ENCODE measurements around the gene PPP2R5D. TPM values are rescaled to one million over a fixed set of nuclear protein-coding genes. Genes with fewer than 3 reads are reported as not detected.

PPP2R5D gene
- total and polyA plus RNA-seq, 9 of the 15 experiments (the other 6 are each of a cell fraction or from before 2014, with no cell fraction given), result 1.3 to 96.1 (median 38.4) TPM

DNA sequence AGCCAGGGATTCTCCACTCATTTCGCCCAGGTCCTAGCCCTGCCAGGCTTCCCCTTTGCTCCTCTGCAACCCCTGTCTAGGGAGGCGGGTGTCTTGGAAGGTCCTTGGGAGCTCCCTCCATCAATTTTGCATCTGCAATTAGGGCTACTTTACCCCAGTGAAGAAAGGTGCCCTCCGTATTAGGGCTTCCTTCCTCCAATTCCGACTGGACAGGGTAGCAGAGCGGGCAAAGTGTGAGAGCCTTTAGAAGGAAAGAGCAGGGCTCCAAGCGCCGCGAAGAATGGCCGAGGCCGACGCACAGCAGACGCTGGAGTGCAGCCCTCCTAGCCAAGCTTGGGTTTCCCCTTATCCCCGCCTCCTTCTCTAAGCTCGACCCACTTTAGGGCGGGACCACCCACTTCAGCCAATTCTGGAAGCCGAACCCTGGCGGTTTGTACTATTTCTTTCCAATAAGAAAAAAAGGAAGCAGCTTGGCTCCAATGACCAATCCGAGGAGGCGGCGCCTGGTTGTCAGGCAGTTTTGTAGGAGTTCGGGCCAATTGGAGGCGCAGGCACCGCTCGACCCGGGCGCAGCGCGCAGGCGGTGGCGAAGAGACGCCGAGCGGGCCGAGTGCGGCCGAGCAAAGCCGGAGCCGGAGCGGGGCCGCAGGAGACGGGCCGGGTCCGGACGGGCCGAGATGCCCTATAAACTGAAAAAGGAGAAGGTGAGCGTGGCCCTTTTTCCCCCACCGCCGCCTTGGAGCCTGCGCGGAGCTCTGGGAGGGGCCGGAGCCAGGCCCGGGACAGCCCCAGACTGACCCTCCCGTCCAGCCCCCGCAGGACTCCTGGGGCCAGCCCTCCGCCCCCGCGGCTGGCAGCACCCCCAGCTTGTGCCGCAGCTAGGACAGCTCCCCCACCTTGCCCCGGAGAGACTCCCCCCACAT is at the start of gene PPP2R5D (continued):
- TF ChIP-seq, protein P1, sequence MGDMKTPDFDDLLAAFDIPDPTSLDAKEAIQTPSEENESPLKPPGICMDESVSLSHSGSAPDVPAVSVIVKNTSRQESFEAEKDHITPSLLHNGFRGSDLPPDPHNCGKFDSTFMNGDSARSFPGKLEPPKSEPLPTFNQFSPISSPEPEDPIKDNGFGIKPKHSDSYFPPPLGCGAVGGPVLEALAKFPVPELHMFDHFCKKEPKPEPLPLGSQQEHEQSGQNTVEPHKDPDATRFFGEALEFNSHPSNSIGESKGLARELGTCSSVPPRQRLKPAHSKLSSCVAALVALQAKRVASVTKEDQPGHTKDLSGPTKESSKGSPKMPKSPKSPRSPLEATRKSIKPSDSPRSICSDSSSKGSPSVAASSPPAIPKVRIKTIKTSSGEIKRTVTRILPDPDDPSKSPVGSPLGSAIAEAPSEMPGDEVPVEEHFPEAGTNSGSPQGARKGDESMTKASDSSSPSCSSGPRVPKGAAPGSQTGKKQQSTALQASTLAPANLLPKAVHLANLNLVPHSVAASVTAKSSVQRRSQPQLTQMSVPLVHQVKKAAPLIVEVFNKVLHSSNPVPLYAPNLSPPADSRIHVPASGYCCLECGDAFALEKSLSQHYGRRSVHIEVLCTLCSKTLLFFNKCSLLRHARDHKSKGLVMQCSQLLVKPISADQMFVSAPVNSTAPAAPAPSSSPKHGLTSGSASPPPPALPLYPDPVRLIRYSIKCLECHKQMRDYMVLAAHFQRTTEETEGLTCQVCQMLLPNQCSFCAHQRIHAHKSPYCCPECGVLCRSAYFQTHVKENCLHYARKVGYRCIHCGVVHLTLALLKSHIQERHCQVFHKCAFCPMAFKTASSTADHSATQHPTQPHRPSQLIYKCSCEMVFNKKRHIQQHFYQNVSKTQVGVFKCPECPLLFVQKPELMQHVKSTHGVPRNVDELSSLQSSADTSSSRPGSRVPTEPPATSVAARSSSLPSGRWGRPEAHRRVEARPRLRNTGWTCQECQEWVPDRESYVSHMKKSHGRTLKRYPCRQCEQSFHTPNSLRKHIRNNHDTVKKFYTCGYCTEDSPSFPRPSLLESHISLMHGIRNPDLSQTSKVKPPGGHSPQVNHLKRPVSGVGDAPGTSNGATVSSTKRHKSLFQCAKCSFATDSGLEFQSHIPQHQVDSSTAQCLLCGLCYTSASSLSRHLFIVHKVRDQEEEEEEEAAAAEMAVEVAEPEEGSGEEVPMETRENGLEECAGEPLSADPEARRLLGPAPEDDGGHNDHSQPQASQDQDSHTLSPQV (IDR thresholded peaks at IDR 0.05), result no peak
- TF ChIP-seq, protein P2, sequence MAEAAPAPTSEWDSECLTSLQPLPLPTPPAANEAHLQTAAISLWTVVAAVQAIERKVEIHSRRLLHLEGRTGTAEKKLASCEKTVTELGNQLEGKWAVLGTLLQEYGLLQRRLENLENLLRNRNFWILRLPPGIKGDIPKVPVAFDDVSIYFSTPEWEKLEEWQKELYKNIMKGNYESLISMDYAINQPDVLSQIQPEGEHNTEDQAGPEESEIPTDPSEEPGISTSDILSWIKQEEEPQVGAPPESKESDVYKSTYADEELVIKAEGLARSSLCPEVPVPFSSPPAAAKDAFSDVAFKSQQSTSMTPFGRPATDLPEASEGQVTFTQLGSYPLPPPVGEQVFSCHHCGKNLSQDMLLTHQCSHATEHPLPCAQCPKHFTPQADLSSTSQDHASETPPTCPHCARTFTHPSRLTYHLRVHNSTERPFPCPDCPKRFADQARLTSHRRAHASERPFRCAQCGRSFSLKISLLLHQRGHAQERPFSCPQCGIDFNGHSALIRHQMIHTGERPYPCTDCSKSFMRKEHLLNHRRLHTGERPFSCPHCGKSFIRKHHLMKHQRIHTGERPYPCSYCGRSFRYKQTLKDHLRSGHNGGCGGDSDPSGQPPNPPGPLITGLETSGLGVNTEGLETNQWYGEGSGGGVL (CRISPR knock-in tag; IDR thresholded peaks at IDR 0.05), result no peak
- TF ChIP-seq HDGF (IDR thresholded peaks at IDR 0.05) (peak; percentile 51; the same call in 1 of the 2 replicates), PTBP1 (IDR thresholded peaks at IDR 0.05; ENCODE audit: low read depth, low read length) (0 out of 2 replicates have a peak, but pooled peaks have one; percentile 12), SUPT5H (IDR thresholded peaks at IDR 0.05) (peak; percentile 82), FOXK1 (CRISPR knock-in tag; IDR thresholded peaks at IDR 0.05; ENCODE audit: borderline replicate concordance) (no peak), PTRF (tag; IDR thresholded peaks at IDR 0.05) (no peak), ZNF76 (CRISPR knock-in tag; IDR thresholded peaks at IDR 0.05; ENCODE audit: borderline replicate concordance) (no peak), STAG1 (CRISPR knock-in tag; IDR thresholded peaks at IDR 0.05; ENCODE audit: borderline replicate concordance) (no peak), FUS (optimal IDR thresholded peaks at IDR 0.05; ENCODE audit: low read depth, low read length) (no peak), CHD2 (IDR thresholded peaks at IDR 0.05; ENCODE audit: low read depth, low read length) (no peak; the same call in 1 of the 2 replicates), FOXJ3 (CRISPR knock-in tag; IDR thresholded peaks at IDR 0.05) (no peak), ZNF77 (CRISPR knock-in tag; IDR thresholded peaks at IDR 0.05) (no peak), NFE2 (IDR thresholded peaks at IDR 0.05; ENCODE audit: low read depth) (no peak), PML (IDR thresholded peaks at IDR 0.05; ENCODE audit: low read length) (peak; percentile 73; the same call in 1 of the 2 replicates), SMARCA4 (IDR thresholded peaks at IDR 0.05) (no peak), GTF2A2 (tag; IDR thresholded peaks at IDR 0.05) (no peak), PRPF4 (IDR thresholded peaks at IDR 0.05; ENCODE audit: insufficient read depth, low read depth, low read length, poor library complexity, severe bottlenecking) (no peak), MYC (IDR thresholded peaks at IDR 0.05; ENCODE audit: low read depth, low read length) (no peak), MYC (CRISPR knock-in tag; IDR thresholded peaks at IDR 0.05; ENCODE audit: borderline replicate concordance, low read depth) (no peak), LCOR (CRISPR knock-in tag; IDR thresholded peaks at IDR 0.05) (peak; percentile 66; the same call in 1 of the 2 replicates), ZNF282 (CRISPR knock-in tag; IDR thresholded peaks at IDR 0.05) (no peak), RBM22 (IDR thresholded peaks at IDR 0.05; ENCODE audit: low read depth, low read length, poor library complexity, severe bottlenecking) (no peak)

Measured in K562 (cell line).